Measurements from ENCODE around the gene OSBP2. TPM values are rescaled to one million over a fixed set of nuclear protein-coding genes. Genes with fewer than 3 reads are reported as not detected.

OSBP2 gene
- polyA plus RNA-seq, 4 donors, result 4.7 to 7.3 (median 6.8) TPM

DNA sequence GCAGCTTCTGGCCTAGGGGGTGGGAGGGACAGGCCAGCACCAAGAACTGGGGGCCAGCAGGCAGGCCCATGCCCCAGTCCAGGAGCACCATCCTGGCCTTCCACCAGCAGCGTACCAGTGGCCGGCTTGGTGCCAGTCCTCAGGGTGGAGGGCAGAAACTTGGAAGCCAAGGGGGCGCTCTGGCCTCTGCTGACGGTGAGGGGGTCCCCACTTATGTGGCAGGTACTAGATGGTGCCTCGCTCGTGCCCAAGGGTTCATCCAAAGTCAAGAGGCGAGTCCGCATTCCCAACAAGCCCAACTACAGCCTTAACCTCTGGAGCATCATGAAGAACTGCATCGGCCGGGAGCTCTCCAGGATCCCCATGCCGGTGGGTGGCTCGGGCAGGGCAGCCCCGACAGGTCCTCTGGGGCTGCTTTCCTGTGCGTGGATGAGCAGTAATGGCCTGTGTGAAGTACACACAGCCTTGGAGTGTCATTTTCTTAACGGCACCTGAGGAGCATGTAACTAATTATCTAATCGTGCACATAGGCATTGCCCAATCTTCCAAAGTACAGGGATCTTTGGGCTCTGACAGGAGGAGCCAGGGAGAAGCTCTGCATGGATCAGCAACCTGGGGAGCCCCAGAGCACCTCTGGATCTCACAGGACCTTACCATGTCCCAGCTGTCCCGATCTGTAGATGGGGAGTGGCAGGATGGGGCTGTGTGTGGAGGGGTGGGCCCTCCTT is 194.8 kb downstream of the OSBP2 start:
- DNase-seq (ENCODE audit: low read depth in 4 of 4, low spot score in 2 of 4), result no peak

DNA sequence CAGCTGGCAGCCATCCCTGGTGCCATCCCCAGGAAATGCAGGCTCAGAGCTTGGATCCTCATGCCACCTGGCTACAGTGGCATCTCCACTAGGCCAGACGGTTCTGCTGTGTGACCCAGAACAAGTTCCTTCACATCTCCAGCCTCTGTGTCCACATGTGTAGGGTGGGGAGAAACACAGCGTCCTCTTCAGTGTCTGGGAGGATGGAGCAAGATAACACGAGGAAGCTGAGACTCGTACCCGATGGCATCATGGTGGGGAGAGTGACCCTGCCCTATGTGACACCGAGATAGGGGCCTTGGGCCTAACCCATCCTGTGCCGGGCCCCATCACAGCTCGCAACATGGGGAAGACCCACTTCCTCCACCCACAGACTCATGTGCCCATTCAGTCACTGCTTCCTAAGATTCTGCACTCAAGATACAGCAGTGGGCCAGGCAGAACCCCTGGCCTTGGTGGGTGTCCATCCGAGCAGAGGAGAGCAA is 195.4 kb downstream of the OSBP2 start:
- no peak for DNase-seq (ENCODE audit: low read depth in 4 of 4, low spot score in 2 of 4)

DNA sequence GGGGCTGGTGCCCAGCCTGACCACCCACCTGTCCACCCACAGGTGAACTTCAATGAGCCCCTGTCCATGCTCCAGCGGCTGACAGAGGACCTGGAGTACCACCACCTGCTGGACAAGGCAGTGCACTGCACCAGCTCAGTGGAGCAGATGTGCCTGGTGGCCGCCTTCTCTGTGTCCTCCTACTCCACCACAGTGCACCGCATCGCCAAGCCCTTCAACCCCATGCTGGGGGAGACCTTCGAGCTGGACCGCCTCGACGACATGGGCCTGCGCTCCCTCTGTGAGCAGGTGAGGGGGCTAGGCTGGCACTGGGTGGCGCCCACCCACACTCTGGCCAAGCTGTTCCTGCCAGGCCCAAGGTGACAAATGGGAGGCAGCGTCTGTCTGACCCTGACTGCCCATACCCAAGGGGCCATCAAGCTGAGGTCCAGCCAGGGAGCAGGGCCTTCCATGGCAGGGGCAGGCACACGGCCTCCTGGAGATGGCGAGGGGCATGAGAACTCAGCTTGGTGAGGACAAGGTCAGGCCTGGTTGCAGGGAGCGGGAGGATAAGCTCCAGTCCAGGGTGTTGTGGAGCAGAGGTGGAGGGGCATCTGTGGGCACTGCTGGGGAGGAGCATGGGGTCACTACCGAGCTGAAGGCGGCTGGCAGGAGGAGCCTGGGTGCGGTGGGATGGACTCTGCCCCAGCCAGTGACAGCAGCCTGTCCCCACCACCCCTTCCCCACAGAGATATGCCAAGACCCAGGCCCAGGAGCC is 196.2 kb downstream of the OSBP2 start:
- no peak for DNase-seq (ENCODE audit: low read depth in 4 of 4, low spot score in 2 of 4)

DNA sequence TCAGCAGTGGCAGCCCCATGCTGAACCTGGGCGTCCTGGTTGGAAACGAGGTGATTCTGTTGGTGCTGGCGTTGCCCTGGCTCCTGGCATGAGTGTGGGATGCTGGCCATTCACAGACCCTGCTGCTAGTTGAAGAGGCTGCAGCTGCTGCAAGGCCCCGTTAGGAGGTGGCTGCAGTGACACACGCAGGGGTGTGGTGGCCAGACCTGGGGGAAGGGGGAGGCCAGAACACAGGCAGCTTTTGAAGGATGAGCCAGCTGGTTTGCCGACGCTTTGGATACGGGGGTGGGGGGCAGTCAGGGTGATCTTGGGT is 196.7 kb downstream of the OSBP2 start:
- no peak for DNase-seq (ENCODE audit: low read depth in 4 of 4, low spot score in 2 of 4)

DNA sequence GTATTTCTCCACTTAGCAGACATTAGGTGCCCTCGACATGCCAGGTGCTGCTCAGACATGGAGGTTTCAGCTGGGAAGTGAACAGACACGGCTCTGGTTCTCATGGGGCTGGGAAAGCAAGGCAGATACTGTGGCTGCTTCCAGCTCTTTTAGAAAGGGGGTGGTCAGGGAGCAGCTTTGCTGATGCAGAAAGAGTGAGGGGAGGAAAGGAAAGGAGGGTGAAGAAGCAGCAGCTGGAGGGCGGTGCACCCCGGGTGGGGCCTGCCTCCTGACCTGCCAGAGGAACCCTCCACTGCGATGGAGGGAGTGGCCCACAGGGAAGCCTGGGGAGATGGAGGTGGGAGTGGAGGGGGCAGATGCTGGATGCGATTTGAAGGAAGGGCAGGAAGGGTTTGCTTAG is 197.1 kb downstream of the OSBP2 start:
- DNase-seq (ENCODE audit: low read depth in 4 of 4, low spot score in 2 of 4), result no peak

DNA sequence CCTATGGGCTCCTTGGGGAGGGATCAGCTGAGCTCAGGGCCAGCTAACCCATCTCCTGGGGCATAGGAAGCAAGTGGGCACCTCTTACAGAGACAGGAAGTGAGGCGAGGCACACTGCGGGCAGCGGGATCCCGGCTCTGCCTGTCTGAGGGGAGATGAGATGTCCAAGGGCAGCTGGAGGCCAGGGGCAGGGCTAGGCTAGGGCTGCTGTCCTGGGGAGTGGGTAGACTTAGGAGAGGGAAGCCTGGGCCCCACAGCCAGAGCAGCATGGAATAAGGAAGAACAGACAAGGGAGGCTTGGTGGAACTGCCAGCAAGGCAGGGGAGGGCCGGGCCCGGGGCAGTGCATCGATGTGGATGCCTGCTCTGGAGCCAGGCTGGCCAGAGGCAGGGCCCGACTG is 197.6 kb downstream of the OSBP2 start:
- no peak for DNase-seq (ENCODE audit: low read depth in 4 of 4, low spot score in 2 of 4)

DNA sequence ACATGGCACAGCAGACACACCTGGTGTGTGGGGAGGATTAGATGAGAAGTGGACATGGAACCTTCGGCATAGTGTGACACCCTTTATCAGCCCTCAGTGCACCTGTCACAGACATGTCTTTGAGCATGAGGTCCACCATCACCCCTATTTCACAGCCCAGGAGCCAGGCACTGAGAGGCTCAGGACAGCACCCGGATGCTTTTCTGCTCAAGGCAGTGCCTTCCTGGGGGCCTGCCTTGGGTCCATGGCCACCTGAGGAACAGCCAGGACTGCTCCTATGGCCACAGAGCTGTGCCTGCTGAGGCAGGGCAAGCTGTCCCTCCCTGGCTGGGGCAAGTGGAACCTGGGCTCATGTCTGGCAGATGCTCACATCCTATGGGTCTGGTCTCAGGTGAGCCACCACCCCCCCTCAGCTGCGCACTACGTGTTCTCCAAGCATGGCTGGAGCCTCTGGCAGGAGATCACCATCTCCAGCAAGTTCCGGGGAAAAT is 198.1 kb downstream of the OSBP2 start:
- DNase-seq (ENCODE audit: low read depth in 4 of 4, low spot score in 2 of 4), result no peak

DNA sequence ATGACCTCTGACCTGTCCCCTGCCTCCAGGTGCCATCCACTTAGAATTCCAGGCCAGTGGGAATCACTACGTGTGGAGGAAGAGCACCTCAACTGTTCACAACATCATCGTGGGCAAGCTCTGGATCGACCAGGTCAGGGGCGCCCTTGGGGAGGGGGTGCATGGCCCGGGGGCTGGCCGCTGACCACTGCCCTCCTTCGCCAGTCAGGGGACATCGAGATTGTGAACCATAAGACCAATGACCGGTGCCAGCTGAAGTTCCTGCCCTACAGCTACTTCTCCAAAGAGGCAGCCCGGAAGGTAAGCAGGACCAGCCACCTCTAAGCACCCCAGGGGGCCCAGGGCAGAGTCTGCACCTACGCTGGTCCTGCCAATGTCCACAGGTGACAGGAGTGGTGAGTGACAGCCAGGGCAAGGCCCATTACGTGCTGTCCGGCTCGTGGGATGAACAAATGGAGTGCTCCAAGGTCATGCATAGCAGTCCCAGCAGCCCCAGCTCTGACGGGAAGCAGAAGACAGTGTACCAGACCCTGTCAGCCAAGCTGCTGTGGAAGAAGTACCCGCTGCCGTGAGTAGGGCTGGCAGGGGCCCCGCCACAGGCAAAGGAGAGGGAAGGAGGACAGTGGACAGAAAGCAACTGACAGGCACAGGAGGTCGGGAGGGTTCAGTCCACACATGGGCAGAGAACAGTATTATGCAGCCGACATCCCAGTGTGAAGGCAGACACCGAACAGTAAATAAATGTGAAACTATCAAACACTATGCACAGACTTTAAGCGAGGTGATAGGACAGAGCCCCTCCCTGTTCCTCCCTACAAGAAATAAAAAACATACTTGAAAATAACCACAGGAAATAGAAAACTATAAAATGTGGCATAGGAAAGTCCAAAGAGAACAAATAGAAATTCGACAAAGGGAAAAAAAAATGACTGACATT is 199.0 kb downstream of the OSBP2 start:
- DNase-seq (ENCODE audit: low read depth in 4 of 4, low spot score in 2 of 4), result no peak

DNA sequence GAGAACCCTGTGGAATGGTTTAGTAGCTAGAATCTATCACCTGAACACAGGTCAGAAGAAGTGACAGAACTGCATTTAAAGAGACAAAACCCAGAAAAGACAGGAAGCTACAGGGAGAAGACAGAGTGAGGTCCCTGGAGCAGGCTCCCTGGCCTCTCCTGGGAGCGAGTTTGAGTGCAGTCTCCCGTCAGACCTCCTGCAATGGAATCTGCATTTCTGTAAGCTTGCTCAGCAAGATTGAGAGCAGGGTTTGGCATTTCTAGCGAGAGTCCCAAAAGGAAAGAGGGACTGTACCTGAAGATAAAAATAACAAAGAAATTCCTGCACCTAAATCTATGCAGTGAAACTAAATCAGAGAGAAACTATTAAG is 199.7 kb downstream of the OSBP2 start:
- DNase-seq (ENCODE audit: low read depth in 4 of 4, low spot score in 2 of 4), result no peak

DNA sequence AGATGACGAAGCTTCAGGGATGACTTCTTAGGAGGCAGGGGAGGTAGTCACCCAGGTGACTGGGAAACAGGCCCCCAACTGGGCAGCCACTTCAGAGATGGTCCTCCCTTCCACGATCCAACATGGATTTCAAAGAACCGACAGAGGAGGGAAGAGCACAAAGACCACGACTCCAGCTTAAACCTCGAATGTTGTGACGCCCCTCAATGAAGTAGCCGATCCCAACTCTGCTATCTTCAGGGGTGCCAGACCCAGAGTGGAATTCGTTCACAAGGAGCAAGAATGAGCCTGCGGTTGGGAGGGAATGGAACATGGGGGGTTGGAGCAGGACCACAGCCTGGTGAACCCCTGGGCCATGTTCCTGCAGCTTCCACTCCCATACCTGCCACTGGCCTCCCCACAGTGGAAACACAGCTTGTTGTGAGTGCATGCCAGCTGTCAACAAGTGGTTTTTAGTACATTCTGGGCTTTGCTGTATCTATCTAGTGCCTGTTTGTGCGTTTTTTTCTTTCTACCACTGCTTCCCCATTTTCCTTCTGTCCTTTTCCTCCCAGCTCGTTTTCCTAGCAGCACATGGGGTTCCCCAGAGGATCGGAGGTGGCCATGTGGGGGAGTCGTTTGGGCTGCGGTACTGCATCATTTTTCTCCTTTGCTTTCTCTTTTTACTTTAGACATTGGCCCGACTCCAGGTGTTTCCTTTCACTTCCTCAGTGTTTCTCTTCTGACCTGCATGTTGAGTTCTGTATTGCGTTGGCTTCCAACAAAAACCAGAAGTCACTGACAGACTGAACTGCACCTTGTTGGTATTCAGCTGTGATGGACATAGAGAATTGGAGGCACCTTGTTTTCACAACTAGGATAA is 208.1 kb downstream of the OSBP2 start:
- DNase-seq (ENCODE audit: low read depth in 4 of 4, low spot score in 2 of 4), result no peak

DNA sequence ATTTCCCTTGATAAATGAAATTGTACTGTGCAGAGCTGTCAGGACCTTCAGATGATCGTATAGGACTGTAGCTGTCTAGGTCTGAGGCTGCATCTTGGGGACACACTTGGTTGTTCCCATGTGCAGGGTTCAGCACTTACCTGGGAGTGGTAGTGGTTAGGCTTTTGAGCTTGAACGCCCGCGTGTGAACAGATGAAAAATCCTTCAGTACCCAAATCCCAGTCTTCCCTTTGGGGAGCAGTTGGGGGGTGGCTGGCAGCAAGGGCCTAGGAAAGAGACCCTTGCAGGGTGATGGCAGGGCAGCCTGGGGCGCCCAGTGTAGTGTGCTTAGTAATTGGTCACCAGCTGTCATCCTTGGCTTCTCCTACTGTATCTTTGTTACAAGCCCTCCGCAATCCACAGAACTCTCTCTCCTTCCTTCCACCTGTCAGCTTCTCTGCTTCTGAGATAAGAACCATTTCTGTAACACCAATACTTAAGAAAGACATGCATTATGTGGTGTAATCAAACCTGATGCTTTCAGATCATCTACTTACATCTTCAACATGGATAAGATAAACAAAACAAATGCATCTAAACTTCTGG is 209.3 kb downstream of the OSBP2 start:
- DNase-seq (ENCODE audit: low read depth in 4 of 4, low spot score in 2 of 4), result no peak

DNA sequence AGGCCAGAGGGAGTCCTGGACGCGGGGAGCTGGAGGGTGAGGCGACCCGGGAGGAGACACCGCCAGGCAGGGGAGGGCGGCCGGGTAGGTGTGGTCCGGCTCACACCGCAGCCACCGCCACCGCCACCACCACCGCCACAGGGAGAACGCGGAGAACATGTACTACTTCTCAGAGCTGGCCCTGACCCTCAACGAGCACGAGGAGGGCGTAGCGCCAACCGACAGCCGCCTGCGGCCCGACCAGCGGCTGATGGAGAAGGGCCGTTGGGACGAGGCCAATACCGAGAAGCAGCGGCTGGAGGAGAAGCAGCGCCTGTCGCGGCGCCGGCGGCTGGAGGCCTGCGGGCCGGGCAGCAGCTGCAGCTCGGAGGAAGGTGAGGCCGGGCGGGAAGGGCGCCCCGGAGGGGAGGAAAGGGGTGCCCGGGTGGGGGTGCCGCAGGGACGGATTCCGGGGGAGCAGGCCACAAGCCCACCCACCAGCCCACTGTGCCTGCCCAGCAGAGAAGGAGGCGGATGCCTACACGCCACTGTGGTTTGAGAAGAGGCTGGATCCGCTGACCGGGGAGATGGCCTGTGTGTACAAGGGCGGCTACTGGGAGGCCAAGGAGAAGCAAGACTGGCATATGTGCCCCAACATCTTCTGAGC is 211.1 kb downstream of the OSBP2 start:
- DNase-seq (ENCODE audit: low read depth in 4 of 4, low spot score in 2 of 4), result no peak

DNA sequence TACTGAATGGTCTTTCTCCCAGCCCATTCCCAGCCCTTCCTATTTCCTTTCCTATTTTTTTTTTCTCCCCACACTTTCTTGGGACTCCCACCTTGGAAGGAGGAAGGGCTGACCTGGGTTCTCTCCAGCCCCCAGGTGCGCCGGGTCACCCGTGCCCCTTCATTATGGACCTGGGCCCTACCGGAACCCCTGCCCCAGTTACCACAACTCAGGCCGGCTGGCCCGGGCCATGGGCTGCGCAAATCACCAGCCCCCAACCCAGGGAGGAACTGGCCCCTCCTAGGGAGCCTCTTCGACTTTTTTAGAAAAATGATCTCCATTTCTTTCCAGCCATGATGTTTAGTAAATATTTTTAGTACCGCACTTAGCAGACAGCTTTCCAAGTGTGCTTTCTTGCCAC is 211.7 kb downstream of the OSBP2 start:
- DNase-seq (ENCODE audit: low read depth in 4 of 4, low spot score in 2 of 4), result no peak

DNA sequence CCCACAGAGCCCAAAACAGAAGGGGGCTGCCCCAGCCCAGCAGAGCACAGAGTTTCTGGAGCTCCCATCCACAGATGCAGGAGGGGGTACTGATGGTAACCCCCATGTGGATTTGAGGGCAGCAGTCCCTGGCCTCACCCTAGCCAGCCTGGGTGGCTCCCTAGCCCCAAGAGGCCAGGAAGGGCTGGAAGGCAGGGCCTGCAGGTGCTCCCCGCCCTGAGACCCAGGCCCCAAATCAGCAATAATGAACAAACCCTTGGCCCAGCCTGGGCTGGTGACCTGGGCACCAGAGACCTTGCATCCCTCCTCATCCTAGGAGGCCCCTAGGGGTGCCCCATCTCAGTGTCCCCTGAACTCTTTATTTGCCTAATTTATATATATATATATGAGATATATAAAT is 212.3 kb downstream of the OSBP2 start:
- DNase-seq (ENCODE audit: low read depth in 4 of 4, low spot score in 2 of 4), result no peak

DNA sequence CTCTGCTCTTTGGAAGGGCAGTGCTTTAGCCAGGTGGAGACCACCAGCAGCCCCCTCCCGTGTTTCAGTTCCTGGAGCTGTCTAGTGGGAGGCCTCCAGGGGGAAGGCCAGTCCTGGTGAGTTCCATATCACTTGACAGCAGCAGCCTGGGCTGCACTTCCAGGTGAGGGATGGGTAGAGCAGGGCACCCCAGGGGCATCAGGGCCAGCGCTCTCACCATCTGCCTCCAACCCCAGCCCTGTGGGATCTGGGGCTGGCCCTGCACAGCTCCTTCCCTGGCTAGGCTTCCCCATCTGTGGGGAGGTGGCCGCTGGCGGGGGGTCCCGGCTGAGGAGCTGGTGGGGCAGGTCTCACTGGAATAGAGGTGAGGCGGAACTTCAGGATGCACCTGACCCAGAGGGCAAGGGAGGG is 213.4 kb downstream of the OSBP2 start:
- DNase-seq (ENCODE audit: low read depth in 4 of 4, low spot score in 2 of 4), result no peak

DNA sequence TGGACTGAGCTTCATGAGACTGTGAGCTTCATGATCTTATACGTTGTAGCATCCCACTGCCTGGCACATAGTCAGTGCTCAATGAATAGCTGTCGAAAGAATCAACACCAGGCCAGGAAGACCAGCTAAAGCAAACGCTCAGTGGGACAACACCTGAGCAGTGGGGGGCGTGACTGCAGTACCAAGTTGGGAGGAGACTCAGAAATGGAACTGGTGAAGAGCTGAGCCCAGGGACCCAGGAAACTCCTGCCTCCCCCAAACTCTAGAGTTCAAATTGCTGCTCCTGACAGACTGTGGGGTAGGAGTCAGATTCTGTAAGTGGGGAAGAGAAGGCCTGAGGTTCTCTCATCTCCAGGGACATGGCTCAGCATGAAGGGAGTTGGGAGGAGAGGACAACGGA is 214.6 kb downstream of the OSBP2 start:
- DNase-seq (ENCODE audit: low read depth in 4 of 4, low spot score in 2 of 4), result no peak

DNA sequence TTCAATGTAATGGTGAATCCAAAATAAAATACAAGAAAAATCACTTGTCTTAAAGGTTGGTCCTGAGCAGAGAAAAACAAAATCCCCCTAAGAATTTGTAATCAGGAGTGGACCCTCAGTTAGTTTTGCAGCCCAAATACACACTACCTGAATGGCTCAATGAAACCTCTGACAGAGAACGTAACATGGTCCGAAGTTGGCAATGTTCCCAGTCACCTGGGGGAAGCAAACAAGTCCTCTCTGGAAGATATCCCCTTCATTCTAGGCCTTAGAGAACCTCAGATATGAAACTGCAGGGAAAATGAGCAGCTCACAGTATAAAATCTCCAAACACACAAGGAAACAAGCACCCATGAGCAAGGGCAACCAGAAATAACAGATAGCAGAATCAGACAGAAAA is 215.7 kb downstream of the OSBP2 start:
- no peak for DNase-seq (ENCODE audit: low read depth in 4 of 4, low spot score in 2 of 4)

DNA sequence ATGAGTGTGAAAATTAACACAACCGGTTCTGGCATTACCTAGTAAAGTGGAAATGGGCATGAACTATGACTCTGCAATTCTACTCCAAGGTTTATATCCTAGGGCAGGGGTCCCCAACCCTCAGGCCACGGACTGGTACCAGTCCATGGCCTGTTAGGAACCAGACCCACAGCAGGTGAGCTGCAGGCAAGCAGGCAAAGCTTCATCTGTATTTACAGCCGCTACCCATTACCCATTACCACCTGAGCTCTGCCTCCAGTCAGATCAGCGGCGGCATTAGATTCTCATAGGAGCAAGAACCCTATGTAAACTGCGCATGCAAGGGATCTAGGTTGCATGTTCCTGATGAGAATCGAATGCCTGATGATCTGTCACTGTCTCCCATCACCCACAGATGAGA is 224.1 kb downstream of the OSBP2 start:
- no peak for DNase-seq (ENCODE audit: low read depth in 4 of 4, low spot score in 2 of 4)

DNA sequence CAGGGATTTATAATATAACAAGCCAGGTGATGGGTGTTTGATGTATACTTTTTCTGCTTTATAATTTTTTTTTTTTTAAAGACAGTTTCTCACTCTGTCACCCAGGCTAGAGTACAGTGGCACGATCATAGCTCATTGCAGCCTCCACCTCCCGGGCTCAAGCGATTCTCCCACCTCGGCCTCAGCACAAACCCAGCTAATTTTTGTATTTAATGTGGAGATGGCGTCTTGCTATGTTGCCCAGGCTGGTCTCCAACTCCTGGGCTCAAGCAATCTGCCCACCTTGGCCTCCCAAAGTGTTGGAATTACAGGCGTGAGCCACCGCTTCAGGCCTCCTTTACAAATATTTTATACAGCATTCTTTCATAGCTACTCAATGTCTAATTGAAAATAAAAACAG is 225.3 kb downstream of the OSBP2 start:
- no peak for DNase-seq (ENCODE audit: low read depth in 4 of 4, low spot score in 2 of 4)

All from left renal cortex interstitium (tissue), 4 donors.